RWPE2 (cell line): Measurements from ENCODE around the gene LDB2.

Source experiments
- ATAC-seq: fragments of 200-7000 bp; cut with Tn5 transposase; 3 replicates; pipeline ENCODE4 v1.9.1; 2021; ENCODE audit warnings: low read depth
- DNase-seq: peaks from one replicate; pipeline ENCODE4 v3.0.0-alpha.2; 2020; ENCODE audit warnings: low spot score
- H3K27ac ChIP-seq: fragments of 450-650 bp; 2 replicates; pipeline ENCODE4 v1.5.1; 2017; ENCODE audit warnings: mild to moderate bottlenecking; ENCODE audit not compliant: poor library complexity, severe bottlenecking
- H3K27me3 ChIP-seq: fragments of 250-450 bp; sonication (Bioruptor Pico); 2 replicates; pipeline ENCODE4 v1.5.1; 2021; ENCODE audit warnings: mild to moderate bottlenecking, moderate library complexity; ENCODE audit not compliant: insufficient read depth, poor library complexity, severe bottlenecking
- H3K36me3 ChIP-seq: fragments of 250-450 bp; sonication (Bioruptor Pico); 2 replicates; pipeline ENCODE4 v1.5.1; 2020; ENCODE audit warnings: low read depth, mild to moderate bottlenecking, moderate library complexity
- H3K4me1 ChIP-seq: fragments of 250-450 bp; sonication (Bioruptor Pico); 2 replicates; pipeline ENCODE4 v1.5.1; 2021; ENCODE audit warnings: mild to moderate bottlenecking, moderate library complexity; ENCODE audit not compliant: insufficient read depth, poor library complexity, severe bottlenecking
- H3K4me3 ChIP-seq: fragments of 250-450 bp; sonication (Bioruptor Pico); 2 replicates; pipeline ENCODE4 v1.5.1; 2021; ENCODE audit warnings: mild to moderate bottlenecking, moderate library complexity; ENCODE audit not compliant: severe bottlenecking
- H3K9me3 ChIP-seq: fragments of 250-450 bp; sonication (Bioruptor Pico); 2 replicates; pipeline ENCODE4 v1.5.1; 2021; ENCODE audit warnings: mild to moderate bottlenecking, moderate library complexity; ENCODE audit not compliant: severe bottlenecking
- TF ChIP-seq, protein P1 (sequence below): fragments of 450-650 bp; IDR thresholded peaks from one replicate; pipeline ENCODE4 v1.5.1; 2017; ENCODE audit warnings: mild to moderate bottlenecking, moderate library complexity; ENCODE audit not compliant: poor library complexity, severe bottlenecking

Gene LDB2

DNA sequence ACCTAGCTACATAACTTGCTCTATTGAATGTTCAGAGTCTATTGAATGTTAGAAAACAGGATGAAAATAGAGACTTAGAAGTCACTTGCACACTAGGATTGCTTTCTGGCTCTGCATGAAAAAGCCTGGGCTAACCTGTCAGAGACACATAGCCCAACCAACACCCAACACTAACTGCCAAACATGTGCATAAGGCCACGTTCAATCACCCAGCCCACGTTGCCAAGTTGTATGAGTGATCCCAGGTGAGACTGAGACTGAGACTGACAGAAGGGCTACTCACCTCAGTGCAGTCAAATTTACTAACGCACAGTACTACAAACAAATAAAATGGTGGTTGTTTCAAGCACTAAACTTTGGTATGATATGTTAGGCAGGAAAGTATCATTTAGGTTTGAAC lies 61.0 kb downstream of the LDB2 start:
- TF ChIP-seq, protein P1, sequence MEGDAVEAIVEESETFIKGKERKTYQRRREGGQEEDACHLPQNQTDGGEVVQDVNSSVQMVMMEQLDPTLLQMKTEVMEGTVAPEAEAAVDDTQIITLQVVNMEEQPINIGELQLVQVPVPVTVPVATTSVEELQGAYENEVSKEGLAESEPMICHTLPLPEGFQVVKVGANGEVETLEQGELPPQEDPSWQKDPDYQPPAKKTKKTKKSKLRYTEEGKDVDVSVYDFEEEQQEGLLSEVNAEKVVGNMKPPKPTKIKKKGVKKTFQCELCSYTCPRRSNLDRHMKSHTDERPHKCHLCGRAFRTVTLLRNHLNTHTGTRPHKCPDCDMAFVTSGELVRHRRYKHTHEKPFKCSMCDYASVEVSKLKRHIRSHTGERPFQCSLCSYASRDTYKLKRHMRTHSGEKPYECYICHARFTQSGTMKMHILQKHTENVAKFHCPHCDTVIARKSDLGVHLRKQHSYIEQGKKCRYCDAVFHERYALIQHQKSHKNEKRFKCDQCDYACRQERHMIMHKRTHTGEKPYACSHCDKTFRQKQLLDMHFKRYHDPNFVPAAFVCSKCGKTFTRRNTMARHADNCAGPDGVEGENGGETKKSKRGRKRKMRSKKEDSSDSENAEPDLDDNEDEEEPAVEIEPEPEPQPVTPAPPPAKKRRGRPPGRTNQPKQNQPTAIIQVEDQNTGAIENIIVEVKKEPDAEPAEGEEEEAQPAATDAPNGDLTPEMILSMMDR = no peak
- DNase-seq = no peak
- H3K9me3 ChIP-seq = no peaks in the 10 kb centered on the region

DNA sequence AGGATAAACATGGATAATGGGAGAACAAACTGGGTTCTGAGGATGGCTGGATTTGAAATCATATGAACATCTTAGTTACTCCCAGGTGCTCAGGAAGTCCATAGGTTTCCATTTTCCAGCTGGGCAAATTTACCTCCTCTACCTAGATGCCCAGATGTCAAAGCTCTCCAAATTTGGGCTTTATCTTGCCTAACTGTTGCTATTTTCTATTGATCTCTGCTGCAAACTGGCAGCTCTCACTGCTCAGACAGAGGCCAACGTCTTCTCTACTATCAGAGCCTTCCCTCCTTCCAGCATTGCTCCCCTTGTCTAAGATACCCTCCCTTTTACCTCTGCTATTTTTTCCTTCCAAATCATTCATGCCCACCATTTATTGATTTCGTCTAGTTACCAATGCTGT lies 62.1 kb downstream of the LDB2 start:
- Histone ChIP-seq H3K27me3 (no peaks in the 10 kb centered on the region), H3K36me3 (no peaks in the 10 kb centered on the region), H3K4me3 (no peak overlapping the region), H3K4me1 (no peaks in the 10 kb centered on the region), H3K9me3 (no peaks in the 10 kb centered on the region), H3K27ac (no peak overlapping the region)
- DNase-seq (no peak), ATAC-seq (no peak)
- TF ChIP-seq, protein P1 = no peak

More for the DNA sequence above, 61.0 kb downstream of the LDB2 start:
- H3K4me1 ChIP-seq = no peaks in the 10 kb centered on the region
- no peaks in the 10 kb centered on the region for H3K36me3 ChIP-seq
- ATAC-seq = no peak
- H3K27ac ChIP-seq = no peak overlapping the region
- no peaks in the 10 kb centered on the region for H3K27me3 ChIP-seq
- H3K4me3 ChIP-seq = no peak overlapping the region

DNA sequence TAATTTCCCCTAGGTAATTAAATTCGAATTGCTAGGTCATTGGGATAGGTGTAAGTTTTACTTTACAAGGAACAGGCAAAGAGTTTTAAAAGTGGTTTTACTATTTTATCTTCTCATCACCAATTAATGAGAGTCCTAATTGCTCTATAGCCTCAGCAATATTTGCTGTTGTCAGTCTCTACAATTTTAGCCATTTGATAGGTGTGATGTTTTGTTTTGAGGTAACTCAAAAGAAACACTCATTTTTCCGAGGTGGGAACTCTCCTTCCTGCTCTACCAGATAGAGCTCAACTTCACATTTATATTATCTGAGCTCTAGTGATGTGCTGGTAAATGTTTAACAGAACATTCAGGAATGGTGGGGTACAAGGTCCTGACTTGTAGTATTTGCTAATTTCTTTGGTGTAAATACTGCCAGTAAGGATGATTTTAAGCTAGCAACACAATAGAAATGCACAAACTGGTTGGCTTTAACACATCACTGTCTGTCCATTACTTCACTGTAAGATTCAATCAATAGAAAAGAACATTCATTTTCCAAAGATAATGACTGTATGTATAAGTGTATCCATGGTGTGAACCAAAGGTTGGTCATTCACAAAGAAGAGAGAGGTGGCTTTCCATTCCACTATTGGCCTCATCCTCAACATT lies 62.7 kb downstream of the LDB2 start:
- Histone ChIP-seq H3K4me3 (no peak overlapping the region), H3K9me3 (no peaks in the 10 kb centered on the region), H3K27me3 (no peaks in the 10 kb centered on the region), H3K27ac (no peak overlapping the region), H3K36me3 (no peaks in the 10 kb centered on the region), H3K4me1 (no peaks in the 10 kb centered on the region)
- ATAC-seq (no peak), DNase-seq (no peak)
- TF ChIP-seq, protein P1 = no peak

DNA sequence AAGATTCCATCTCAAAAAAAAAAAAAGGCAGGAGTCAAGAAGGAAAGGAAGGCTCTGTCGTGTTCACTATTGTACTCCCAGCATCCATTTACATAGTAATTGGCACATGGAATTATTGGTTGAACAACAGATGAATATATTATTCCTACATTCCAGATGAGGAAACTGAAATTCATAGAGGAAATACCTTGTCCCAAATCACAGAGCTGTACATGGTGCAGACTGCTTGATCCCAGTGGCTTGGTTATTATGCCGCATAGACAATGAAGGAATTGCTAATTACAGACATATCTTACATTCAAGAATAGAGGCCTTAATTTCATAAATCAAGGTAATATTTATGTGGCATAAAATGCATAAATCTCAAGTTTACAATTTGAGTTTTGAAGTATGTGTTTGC lies 63.6 kb downstream of the LDB2 start:
- TF ChIP-seq, protein P1 = no peak
- no peak overlapping the region for H3K27ac ChIP-seq
- H3K4me3 ChIP-seq = no peak overlapping the region
- ATAC-seq = no peak
- no peaks in the 10 kb centered on the region for H3K36me3 ChIP-seq
- no peak for DNase-seq
- H3K4me1 ChIP-seq = no peaks in the 10 kb centered on the region
- no peaks in the 10 kb centered on the region for H3K9me3 ChIP-seq
- no peaks in the 10 kb centered on the region for H3K27me3 ChIP-seq

GRCh38 chr4:16833722-16834121 lies 64.7 kb downstream of the LDB2 start:
- DNase-seq (no peak), ATAC-seq (no peak)
- TF ChIP-seq, protein P1 = no peak

More at GRCh38 chr4:16833722-16834121, 64.7 kb downstream of the LDB2 start:
- Histone ChIP-seq H3K4me3 (no peak overlapping the region), H3K36me3 (no peaks in the 10 kb centered on the region), H3K9me3 (no peaks in the 10 kb centered on the region), H3K27me3 (no peaks in the 10 kb centered on the region), H3K4me1 (no peaks in the 10 kb centered on the region), H3K27ac (no peak overlapping the region)
